Dedifferentiated amniotic fluid mesenchymal stem cell (primary cell): ENCODE measurements around the gene CYP20A1.
A peak's percentile ranks its signal among the peaks of the same experiment; 100 is the strongest.
"Not testable (repeated sequence)": the region's sequence is repeated elsewhere in the genome, so short reads cannot be mapped to it uniquely, and the experiment has no call there.

Source experiments
- DNase-seq: peaks from one replicate; pipeline ENCODE4 v3.0.0-alpha.2; 2016; ENCODE audit errors: extremely low spot score

Gene CYP20A1, protein sequence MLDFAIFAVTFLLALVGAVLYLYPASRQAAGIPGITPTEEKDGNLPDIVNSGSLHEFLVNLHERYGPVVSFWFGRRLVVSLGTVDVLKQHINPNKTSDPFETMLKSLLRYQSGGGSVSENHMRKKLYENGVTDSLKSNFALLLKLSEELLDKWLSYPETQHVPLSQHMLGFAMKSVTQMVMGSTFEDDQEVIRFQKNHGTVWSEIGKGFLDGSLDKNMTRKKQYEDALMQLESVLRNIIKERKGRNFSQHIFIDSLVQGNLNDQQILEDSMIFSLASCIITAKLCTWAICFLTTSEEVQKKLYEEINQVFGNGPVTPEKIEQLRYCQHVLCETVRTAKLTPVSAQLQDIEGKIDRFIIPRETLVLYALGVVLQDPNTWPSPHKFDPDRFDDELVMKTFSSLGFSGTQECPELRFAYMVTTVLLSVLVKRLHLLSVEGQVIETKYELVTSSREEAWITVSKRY

DNA sequence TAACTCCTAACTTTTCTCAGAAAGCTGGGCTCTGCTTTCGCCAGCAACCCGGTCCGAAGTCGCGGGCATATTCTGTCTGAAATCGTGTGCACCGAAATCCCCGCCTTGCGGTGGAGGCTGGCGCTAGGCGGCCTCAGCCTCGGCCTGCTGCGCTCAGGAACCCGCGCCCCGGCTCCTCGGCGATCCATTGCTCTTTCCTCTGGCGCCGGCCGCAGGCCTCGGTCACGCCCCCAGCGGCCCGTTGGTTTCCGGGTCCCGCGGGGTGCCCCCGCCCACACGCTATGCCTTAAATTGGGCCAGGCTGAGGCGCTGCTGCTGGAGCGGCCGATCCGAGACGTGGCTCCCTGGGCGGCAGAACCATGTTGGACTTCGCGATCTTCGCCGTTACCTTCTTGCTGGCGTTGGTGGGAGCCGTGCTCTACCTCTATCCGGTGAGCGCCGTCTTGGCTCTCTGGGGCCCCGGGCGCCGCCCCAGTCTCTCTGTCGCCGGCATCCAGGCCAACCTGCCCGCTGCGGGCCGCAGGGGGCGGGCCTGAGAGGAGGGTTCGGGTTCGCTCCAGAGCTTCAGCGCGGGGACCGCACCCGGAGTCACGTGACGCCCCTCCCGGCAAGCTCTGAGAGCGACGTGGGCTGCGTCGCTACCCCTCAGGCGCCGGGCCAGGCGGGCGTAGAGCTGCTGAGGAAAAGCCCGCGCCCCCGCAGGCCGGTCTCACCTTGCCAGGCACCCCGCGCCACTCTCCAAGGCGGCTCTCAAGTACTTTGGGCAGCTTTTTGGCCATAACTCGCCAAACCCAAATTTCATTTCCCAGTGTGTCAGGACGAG, at the start of gene CYP20A1:
Gene CYP20A1, plus strand, starts transcription at position 315 of the 823 bp plus-strand sequence. Its CDS starts 45 bp downstream, at position 360.
- peak; percentile 91 for DNase-seq

DNA sequence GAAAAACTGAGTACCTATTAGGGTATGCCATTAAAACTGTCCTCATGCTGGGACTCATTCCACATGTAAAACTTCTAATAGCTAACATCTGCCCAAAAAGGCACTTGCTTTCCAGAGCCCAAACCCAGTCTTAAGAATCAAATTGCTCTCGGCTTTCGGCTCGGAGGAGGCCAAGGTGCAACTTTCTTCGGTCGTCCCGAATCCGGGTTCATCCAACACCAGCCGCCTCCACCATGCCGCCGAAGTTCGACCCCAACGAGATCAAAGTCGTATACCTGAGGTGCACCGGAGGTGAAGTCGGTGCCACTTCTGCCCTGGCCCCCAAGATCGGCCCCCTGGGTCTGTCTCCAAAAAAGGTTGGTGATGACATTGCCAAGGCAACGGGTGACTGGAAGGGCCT, 48.3 kb upstream of the CYP20A1 start:
- DNase-seq = not testable (repeated sequence)

DNA sequence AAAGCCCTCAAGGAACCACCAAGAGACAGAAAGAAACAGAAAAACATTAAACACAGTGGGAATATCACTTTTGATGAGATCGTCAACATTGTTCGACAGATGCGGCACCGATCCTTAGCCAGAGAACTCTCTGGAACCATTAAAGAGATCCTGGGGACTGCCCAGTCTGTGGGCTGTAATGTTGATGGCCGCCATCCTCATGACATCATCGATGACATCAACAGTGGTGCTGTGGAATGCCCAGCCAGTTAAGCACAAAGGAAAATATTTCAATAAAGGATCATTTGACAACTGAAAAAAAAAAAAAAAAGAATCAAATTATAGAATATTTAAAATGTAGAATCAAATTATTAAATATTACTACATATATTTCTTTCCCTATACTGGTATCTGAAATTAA, 47.8 kb upstream of the CYP20A1 start:
- not testable (repeated sequence) for DNase-seq

DNA sequence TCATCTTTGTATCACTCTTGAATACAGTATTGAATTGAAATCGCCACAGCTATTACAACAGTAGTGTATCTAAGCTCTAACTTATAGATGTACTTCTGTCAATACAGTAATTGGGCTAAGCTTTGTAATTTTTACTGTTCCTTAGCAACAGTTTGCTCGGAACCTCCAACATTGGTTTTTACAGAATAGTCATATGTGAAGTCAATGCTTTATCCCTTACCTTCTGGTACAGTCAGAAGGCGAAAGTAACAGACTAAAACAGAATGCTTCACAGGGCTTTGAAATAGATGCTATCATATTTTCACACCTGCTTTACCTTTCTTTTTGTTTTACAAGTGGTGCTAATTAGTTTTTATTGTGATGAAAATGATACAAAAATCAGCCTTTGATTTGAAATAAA, 46.9 kb upstream of the CYP20A1 start:
- DNase-seq = no peak

DNA sequence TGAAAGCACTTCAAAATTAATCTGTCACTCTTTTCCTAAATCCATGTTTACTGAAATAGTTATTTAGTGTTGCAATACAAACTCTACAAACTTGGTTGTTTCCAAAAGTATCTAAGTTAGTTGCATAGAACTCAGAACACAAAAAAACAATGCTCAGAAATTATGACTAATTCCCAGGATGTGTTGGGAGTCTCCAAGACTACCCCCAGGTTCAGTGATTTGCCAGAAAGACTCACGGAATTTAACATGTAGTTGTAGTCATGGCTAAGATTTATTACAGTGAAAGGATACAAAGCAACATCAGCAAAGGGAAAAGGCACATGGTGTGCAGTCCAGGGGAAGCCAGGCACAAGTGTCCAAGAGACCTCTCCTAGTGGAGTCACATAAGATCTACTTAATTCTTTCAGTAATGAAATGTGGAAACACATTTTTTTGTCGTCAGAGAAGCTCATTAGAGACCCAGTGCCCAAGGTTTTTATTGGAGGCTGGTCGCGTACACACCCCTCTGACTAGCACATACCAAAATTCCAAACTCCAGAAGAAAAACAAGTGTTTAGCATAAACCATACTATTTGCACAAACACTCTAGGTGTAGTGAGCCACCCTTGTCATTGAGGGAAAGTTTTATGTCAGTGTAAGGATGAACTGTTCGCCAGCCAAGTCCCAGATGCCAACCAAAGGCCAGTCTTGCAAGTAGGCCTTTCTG, 43.3 kb upstream of the CYP20A1 start:
- no peak for DNase-seq

DNA sequence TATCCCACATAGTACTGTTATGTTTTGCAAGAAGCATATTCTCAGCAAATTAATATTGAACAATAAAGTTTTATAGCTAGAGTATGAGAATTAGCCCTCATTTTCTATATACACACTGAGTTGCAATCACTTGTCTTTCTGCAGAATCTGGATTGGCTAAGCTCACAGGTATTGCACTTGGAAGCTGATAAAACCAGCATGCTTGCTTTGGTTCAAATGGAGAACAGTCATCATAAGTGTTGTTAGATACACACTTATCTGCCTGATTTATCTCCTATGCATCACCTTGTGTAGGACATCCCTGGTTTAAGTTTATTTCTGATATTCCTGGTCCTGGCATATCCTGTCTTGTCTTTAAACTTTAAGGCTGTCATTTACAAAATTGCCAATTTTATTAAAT, 38.0 kb upstream of the CYP20A1 start:
- DNase-seq = no peak

DNA sequence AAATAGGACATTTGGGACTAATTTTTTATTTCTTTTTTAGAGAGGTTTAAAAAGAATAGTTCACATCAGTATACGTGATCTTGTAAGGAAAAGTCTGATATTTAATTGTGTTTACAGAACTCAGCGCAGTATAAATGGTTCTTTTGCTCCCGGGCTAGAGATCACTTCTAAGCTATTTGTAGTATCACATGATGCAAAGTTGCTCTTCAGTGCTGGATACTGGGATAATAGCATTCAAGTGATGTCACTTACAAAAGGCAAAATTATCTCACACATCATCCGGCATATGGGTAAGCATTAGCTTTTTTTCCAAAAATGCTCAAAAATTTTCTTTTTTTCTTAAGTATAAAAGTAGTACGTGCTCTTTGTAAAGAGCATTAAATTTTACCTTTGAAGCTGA, 37.4 kb upstream of the CYP20A1 start:
- no peak for DNase-seq

DNA sequence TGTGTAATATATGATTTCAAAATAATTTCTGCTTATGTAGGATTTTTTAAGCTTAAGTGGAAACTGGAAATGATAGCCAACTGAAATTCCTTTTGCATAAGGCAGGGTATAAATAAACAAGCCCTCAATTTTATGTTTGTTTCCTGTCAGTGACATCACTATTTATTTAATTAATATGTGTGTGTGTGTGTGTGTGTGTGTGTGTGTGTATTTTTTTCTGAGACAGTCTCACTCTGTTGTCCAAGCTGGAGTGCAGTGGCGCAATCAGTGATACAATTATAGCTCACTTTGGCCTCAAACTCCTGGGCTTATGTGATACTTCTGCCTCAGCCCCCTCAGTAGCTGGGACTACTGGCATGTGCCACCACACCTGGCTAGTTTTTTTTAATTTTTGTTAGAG, 29.3 kb upstream of the CYP20A1 start:
- no peak for DNase-seq

DNA sequence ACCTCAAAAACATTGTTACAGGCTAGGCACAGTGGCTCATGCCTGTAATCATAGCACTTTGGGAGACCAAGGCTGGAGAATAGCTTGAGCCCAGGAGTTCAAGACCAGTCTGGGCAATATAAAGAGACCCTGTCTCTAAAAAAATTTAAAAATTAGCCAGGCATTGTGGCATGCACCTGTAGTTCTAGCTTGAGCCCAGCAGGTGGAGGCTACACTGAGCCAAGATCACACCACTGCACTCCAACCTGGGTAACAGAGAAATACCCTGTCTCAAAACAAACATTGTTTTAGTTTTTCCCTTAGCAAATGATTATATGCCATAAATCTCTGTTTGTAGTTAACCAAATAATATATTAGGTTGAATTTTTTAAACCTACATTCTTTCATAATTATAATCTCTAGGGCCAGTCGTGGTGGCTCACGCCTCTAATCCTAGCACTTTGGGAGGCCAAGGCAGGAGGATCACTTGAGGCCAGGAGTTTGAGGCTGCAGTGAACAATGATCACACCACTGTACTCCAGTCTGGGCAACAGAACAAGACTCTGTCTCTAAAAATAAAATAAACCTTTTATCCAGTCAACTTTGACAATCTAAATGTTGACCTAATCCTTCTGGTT, 13.3 kb upstream of the CYP20A1 start:
- no peak for DNase-seq

DNA sequence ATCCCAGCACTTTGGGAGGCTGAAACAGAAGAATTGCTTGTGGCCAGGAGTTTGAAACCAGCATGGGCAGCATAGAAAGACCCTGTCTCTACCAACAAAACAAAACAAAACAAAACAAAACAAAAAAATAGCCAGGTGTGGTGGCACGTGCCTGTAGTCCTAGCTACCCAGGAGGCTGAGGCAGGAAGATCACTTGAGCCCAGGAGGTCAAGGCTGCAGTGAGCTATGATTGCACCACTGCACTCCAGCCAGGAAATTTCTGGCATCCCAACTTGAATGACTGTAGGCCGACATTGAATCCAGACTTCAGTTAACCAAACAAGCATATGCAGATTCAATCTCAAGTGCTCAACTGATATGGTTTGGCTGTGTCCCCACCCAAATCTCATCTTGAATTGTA, 9.1 kb upstream of the CYP20A1 start:
- not testable (repeated sequence) for DNase-seq

DNA sequence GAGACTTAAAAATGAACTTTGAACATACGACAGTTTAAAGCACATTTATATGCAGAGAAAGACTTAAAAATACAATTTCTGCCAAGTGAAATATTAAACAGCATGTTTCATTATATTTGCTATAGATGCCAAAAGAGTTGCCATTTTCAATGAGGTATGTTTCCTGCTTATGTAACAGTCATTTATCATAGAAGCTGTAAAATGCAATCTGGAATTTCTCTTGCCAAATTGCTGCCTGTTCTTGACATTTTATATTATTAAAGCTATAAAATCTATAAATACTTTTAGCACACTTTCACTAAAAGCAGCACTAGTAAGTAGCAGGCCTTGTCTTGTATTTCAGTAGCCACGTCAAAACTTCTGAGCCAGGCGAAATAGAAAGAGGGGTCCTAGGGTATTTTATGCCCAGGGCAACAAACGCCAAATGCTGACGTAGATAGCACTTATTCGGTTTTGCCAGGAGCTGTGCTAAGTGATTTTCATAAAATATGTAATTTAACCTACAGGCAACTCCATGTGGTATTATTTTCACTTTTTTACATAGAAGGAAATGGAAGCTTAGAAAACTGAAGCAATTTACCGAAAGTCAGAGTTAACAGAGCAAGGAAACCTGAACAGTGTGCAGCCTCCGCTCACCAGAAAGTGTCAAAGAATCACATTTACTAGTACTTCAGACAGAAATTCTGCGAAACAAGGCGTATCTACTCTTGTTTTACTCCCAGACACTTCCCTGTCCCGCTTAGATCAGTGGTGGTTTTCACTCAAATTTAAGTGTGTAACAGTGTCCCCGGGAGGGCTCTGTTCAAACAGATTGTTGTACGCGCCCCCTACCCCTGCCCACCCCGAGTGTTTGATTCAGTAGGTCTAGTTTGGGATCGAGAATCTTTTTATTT, 1.2 kb upstream of the CYP20A1 start:
- no peak for DNase-seq

DNA sequence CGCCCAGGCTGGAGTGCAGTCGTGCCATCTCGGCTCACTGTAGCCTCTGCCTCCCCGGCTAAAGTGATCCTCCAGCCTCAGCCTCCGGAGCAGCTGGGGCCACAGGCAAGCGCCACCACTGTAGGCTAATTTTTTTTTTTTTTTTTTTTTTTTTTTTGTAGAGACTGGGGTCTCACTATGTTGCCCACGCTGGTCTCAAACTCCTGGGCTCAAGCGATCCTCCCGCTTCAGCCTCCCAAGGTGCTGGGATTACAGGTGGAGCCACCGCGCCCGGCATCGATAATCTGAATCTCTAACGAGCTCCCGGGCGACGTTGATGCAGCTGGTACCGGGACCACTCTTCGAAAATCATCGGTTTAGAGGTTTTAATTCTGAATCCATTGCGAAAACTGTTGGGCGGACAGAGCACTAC, 520 bp upstream of the CYP20A1 start:
- DNase-seq = no peak

DNA sequence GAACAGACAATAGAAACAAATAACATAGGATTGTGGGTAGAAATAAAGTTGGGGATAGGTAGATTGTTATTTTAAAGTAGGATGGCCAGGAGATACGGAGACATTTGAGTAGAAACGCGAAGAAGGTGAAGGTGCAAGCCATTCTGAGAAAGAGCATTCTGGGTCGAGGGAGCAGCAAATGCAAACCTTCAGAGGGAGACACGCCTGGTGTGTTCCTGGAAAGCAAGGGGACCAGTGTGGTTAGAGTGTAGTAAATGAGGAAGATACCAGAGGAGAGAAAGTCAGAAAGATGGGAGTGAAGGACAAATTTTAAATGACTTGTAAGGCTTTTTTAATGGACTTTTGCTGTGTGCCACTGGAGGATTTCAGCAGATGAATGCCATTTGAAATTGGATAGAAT, 1.7 kb downstream of the CYP20A1 start:
- DNase-seq = no peak

DNA sequence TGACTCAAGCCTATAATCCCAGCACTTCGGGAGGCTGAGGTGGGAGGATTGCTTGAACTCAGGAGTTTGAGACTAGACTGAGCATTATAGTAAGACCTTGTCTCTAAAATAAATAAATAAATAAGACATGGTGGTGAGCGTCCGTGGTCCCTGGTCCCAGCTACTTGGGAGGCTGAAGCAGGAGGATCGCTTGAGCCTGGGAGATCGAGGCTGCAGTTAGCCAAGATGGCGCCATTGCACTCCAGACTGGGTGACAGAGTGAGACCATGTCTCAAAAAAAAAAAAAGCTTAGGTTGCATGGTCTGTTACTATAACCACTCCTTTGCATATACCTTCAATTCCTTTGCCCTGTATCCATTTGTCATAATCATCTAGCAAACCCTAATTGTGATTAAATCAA, 3.7 kb downstream of the CYP20A1 start:
- no peak for DNase-seq

DNA sequence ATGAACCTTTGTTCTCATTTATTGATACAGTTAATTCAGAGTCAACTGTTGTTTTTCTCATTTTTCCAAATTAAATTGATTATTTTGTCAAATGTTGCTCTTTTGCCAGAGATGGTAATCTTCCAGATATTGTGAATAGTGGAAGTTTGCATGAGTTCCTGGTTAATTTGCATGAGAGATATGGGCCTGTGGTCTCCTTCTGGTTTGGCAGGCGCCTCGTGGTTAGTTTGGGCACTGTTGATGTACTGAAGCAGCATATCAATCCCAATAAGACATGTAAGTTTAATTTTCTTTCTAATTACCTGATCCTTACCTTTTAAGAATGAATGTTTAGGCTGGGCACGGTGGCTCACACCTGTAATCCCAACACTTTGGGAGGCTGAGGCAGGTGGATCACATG, 7.8 kb downstream of the CYP20A1 start:
- DNase-seq = no peak

DNA sequence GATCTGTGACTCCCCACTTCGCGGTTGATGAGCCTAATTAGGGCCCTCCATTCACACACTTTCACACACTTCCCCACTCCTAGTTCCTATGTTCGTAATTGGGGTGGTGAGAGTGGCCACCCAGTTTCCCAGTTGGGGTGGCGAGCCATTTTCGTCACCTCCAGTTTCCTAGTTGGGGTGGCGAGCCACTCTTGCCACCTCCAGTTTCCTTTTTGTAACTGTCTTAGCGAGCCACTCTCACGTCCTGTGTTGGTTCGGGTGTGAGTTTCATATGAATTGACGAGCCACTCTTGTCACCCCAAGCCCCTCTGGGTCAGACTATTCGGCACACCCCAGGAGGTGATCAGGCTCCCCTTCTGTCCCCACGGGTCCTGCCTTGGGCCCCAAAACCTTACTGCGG, 14.0 kb downstream of the CYP20A1 start:
- no peak for DNase-seq

DNA sequence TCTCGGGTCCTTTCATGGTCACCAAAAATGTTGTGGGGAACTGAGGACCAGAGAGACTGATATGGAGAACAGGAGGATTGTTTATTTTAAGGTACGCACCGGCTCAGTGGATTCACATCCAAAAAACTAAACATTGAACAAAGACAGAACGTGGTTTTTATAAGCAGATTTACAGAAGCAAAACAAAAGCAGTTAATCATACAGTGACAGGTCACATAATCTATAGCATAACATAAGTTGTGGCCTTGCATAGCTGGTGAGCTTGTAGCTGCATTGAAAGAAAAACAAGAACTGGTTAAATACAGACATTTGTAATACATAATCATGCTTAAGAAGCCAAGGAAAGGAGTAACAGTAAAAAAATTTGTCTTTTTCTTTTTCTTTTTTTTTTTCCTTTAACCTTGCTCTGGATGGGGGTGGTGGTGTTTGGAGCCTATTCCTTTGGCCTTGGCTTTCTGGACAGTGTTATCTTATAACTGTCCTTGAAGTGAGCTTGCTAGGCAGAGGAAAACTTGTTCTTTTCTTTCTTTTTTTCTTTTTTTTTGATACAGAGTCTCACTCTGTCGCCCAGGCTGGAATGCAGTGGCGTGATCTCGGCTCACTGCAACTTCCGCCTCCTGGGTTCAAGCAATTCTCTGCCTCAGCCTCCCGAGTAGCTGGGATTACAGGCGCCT, 14.7 kb downstream of the CYP20A1 start:
- not testable (repeated sequence) for DNase-seq

DNA sequence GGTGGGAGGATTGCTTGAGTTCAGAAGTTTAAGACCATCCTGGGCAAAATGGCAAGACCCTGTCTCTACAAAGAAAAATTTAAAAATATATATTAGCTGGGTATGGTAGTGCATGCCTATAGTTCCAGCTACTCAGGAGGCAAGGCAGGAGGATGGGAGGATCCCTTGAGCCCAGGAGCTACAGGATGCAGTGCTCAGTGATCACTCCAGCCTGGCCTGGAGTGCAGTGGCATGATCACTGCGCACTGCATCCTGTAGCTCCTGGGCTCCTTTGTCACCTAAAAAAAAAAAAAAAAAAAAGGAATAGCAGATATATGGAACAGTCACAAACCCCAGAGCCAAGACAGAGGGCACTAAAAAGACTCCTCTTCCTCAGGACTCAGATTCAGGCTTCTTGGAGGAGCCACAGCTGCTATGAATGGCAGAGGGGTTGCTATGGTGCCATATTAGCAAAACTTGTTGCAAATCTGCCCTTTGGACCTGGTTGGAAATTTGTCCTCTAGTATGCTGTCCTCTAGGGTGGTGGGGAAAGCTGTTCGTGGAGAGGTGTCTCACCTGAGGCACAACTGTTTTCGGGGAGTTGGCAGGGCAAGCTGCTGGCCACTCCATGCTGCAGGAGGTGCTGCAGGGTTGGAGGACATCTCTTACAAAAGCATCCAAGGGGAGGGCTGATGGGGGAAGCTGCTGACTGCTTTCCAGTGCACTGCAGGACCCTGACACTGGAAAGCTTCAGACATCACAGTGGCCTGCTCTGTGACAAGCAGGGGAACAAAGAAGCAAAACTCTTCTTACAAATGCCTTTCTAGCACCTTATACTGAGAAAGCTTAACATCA, 22.7 kb downstream of the CYP20A1 start:
- no peak for DNase-seq

DNA sequence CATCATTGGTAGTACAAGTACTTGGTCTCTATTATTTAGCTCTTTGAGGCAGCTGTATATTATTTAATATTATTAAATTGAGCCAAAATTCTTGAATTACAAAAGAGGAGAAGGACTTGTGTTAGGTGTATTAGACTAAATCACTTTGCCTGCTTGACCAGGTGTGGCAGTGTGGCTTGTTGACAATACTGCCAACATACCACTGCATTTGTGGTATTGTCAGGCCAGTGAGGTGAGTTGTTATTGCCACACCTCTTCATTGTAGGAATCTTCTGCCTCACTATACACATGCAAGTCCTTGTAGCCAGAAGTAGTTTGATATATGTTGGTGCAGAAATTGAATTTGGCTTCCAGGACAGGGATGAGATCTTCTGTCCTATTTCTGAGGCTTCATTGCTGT, 40.5 kb downstream of the CYP20A1 start:
- DNase-seq = no peak
